Fibroblast of lung (primary cell): ENCODE data around the gene MYO1A.

Experiments used
- EZH2 ChIP-seq: IDR thresholded peaks from 2 replicates; pipeline ENCODE4 v1.5.1; 2012; ENCODE audit warnings: low read length, control low read depth, mild to moderate bottlenecking; ENCODE audit errors: missing control alignments
- TF ChIP-seq, protein P1 (sequence below), 2 donors: IDR thresholded peaks in 1 of 2; conservative IDR thresholded peaks in 1 of 2; 1 replicate in 1 of 2; 2 replicates in 1 of 2; pipeline ENCODE4 v1.5.1; 2011 to 2012; ENCODE audit warnings: low read length in 2 of 2, control low read depth in 1 of 2, inconsistent platforms in 1 of 2, low read depth in 1 of 2, mild to moderate bottlenecking in 1 of 2

DNA sequence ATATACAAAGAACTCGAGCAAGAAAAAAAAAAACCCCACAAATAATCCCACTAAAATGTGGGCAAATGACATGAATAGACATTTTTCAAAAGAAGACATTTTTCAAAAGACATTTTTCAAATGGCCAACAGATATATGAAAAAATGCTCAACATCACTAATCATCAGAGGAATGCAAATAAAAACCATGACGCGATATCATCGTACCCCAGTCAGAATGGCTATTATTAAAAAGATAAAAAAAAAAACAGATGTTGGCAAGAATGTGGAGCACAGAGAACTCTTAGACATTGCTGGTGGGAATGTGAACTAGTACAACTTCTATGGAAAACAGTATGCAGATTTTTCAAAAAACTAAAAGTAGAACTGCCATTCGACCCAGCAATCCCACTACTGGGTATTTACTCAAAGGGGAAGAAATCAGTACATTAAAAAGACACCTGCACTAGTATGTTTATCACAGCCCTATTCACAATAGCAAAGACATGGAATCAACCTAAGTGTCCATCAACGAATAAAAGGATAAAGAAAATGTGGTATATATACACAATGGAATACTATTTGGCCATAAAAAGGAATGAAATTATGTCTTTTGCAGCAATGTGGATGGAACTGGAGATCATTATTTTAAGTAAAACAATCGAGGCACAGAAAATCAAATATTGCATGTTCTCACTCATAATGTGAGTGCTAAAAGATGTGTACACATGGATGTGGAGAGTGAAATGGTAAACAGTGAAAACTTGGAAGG, 59.9 kb downstream of the MYO1A start:
- TF ChIP-seq, protein P1, sequence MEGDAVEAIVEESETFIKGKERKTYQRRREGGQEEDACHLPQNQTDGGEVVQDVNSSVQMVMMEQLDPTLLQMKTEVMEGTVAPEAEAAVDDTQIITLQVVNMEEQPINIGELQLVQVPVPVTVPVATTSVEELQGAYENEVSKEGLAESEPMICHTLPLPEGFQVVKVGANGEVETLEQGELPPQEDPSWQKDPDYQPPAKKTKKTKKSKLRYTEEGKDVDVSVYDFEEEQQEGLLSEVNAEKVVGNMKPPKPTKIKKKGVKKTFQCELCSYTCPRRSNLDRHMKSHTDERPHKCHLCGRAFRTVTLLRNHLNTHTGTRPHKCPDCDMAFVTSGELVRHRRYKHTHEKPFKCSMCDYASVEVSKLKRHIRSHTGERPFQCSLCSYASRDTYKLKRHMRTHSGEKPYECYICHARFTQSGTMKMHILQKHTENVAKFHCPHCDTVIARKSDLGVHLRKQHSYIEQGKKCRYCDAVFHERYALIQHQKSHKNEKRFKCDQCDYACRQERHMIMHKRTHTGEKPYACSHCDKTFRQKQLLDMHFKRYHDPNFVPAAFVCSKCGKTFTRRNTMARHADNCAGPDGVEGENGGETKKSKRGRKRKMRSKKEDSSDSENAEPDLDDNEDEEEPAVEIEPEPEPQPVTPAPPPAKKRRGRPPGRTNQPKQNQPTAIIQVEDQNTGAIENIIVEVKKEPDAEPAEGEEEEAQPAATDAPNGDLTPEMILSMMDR (conservative IDR thresholded peaks at IDR 0.05 in 1 of 2, IDR thresholded peaks at IDR 0.05 in 1 of 2; ENCODE audit: low read depth in 1 of 2, low read length in 2 of 2) = no peak
- TF ChIP-seq EZH2 = no peak
